Right kidney (tissue), 9 donors: ENCODE data around the gene TGIF2LY.
"Not testable (repeated sequence)": the region's sequence is repeated elsewhere in the genome, so short reads cannot be mapped to it uniquely, and the experiment has no call there.

Experiments used
- DNase-seq: peaks from one replicate; pipeline ENCODE4 v3.0.0-alpha.2; 2016
- long read RNA-seq, 8 donors: transcript quantifications; one replicate each; lab custom pipeline, GENCODE V29; 2026

Gene TGIF2LY
- long read RNA-seq, donor 1 = 0 reads
- long read RNA-seq, donor 2 = 0 reads
- long read RNA-seq, donor 3 = 0 reads
- long read RNA-seq, donor 4 = 0 reads
- long read RNA-seq, donor 5 = 0 reads
- long read RNA-seq, donor 6 = 0 reads
- long read RNA-seq, donor 7 = 0 reads
- long read RNA-seq, donor 8 = 0 reads

DNA sequence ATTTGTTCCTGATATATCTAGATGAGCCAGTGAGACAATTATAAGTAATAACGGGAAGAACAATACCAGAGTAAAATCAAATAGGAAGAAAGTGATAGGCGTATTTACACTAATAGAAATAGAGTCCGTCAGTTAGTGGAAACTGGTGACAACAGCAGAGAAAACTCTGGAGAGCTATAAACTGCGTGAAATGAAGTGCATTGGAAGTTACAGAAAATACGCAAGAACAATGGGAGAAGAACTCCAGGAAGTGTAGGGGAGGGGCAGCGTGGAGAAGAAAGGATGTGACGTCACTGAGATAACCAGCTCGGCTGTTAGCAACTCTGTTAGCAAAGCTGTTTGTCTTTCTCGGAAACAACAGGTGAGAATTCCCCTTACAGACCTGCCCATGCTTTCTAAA, at the start of gene TGIF2LY:
Gene TGIF2LY, plus strand, starts transcription at position 301 of the 400 bp plus-strand sequence. CDS start 178 bp downstream, outside the sequence.
- DNase-seq = not testable (repeated sequence)
